HEK293 (cell line): ENCODE results near the gene CAP2.

ENCODE experiments used
- CTCF ChIA-PET: fragments of 350-600 bp; formaldehyde crosslinking; extraction: SDS; loops from one replicate; lab custom pipeline; 2021; ENCODE audit warnings: antibody characterized with exemption; lab: Yijun Ruan, JAX
- POLR2A ChIA-PET: fragments of 300-600 bp; formaldehyde crosslinking; extraction: SDS; loops from one replicate; lab custom pipeline; 2020; ENCODE audit warnings: antibody characterized with exemption, inconsistent platforms; lab: Yijun Ruan, JAX
- H3K27ac ChIP-seq: fragments of 200-500 bp; sonication (Bioruptor generic); 2 replicates; pipeline ENCODE4 v1.5.1; 2014; ENCODE audit warnings: low read depth, low read length, control low read depth, inconsistent platforms; ENCODE audit errors: extremely low read depth
- H3K36me3 ChIP-seq, 2 experiments: fragments of 200-500 bp in 1 of 2; sonication (Bioruptor generic) in 1 of 2; 1 replicate in 1 of 2; 2 replicates in 1 of 2; pipeline ENCODE4 v1.5.1; 2014 to 2017; ENCODE audit warnings: inconsistent platforms in 2 of 2, low read length in 2 of 2; ENCODE audit not compliant: control insufficient read depth in 2 of 2, insufficient read depth in 1 of 2
- H3K4me1 ChIP-seq: fragments of 200-500 bp; sonication (Bioruptor generic); 2 replicates; pipeline ENCODE4 v1.5.1; 2014; ENCODE audit warnings: mild to moderate bottlenecking, low read length, inconsistent platforms; ENCODE audit not compliant: control insufficient read depth, insufficient read depth
- H3K4me3 ChIP-seq: 2 replicates; pipeline ENCODE4 v1.5.1; 2011; ENCODE audit warnings: low read depth, mild to moderate bottlenecking, control low read depth, low read length, moderate library complexity
- H3K9me3 ChIP-seq: fragments of 200-500 bp; sonication (Bioruptor generic); 2 replicates; pipeline ENCODE4 v1.5.1; 2014; ENCODE audit warnings: low read depth, low read length, inconsistent platforms; ENCODE audit not compliant: control insufficient read depth, insufficient read depth
- HOXC10 ChIP-seq: sonication (generic); formaldehyde crosslinking; IDR thresholded peaks from 2 replicates; pipeline ENCODE4 v1.8.1; 2023; ENCODE audit warnings: mild to moderate bottlenecking, missing genetic modification reagents
- TCF7L2 ChIP-seq: IDR thresholded peaks from 2 replicates; pipeline ENCODE4 v1.6.1; 2011; ENCODE audit warnings: low read depth, mild to moderate bottlenecking, inconsistent platforms, low read length, moderate library complexity, borderline replicate concordance
- ZBTB7A ChIP-seq: fragments of 450-650 bp; formaldehyde crosslinking; IDR thresholded peaks from 2 replicates; pipeline ENCODE4 v1.5.1; 2016; ENCODE audit warnings: low read depth, missing biosample characterization, missing genetic modification characterization
- ZNF132 ChIP-seq: fragments of 450-650 bp; formaldehyde crosslinking; IDR thresholded peaks from 2 replicates; pipeline ENCODE4 v1.5.1; 2017; ENCODE audit warnings: missing biosample characterization, missing genetic modification characterization, borderline replicate concordance
- ZNF214 ChIP-seq: fragments of 450-650 bp; formaldehyde crosslinking; IDR thresholded peaks from 2 replicates; pipeline ENCODE4 v1.5.1; 2017; ENCODE audit warnings: missing biosample characterization, mild to moderate bottlenecking, missing genetic modification characterization, borderline replicate concordance
- ZNF266 ChIP-seq: fragments of 450-650 bp; formaldehyde crosslinking; IDR thresholded peaks from 2 replicates; pipeline ENCODE4 v1.5.1; 2016; ENCODE audit warnings: missing biosample characterization, missing genetic modification characterization, low read depth
- ZNF274 ChIP-seq, 2 experiments: fragments of 200-500 bp in 1 of 2; fragments of 450-650 bp in 1 of 2; sonication (Bioruptor generic) in 1 of 2; formaldehyde crosslinking in 1 of 2; IDR thresholded peaks; 2 replicates each; pipeline versions ENCODE4 v1.5.1 to v1.6.1; 2014 to 2016; ENCODE audit warnings: borderline replicate concordance in 1 of 2, inconsistent platforms in 1 of 2, low read length in 1 of 2, missing biosample characterization in 1 of 2, missing genetic modification characterization in 1 of 2
- ZNF404 ChIP-seq: fragments of 450-650 bp; formaldehyde crosslinking; IDR thresholded peaks from 2 replicates; pipeline ENCODE4 v1.5.1; 2017; ENCODE audit warnings: missing biosample characterization, missing genetic modification characterization
- ZNF514 ChIP-seq: fragments of 450-650 bp; formaldehyde crosslinking; IDR thresholded peaks from 2 replicates; pipeline ENCODE4 v1.5.1; 2016; ENCODE audit warnings: missing biosample characterization, missing genetic modification characterization
- ZNF600 ChIP-seq: fragments of 450-650 bp; formaldehyde crosslinking; IDR thresholded peaks from 2 replicates; pipeline ENCODE4 v1.5.1; 2016; ENCODE audit warnings: missing biosample characterization, missing genetic modification characterization
- ZNF621 ChIP-seq: fragments of 450-650 bp; formaldehyde crosslinking; IDR thresholded peaks from 2 replicates; pipeline ENCODE4 v1.5.1; 2017; ENCODE audit warnings: missing biosample characterization, missing genetic modification characterization
- ZNF624 ChIP-seq: fragments of 450-650 bp; formaldehyde crosslinking; IDR thresholded peaks from 2 replicates; pipeline ENCODE4 v1.5.1; 2017; ENCODE audit warnings: missing biosample characterization, missing genetic modification characterization
- ZNF670 ChIP-seq: fragments of 450-650 bp; formaldehyde crosslinking; IDR thresholded peaks from 2 replicates; pipeline ENCODE4 v1.5.1; 2016; ENCODE audit warnings: missing biosample characterization, missing genetic modification characterization, low read depth
- ZNF792 ChIP-seq: fragments of 450-650 bp; formaldehyde crosslinking; IDR thresholded peaks from 2 replicates; pipeline ENCODE4 v1.5.1; 2016; ENCODE audit warnings: missing biosample characterization, missing genetic modification characterization
- ZNF843 ChIP-seq: fragments of 450-650 bp; formaldehyde crosslinking; IDR thresholded peaks from 2 replicates; pipeline ENCODE4 v1.5.1; 2016; ENCODE audit warnings: missing biosample characterization, missing genetic modification characterization
- ZSCAN16 ChIP-seq: fragments of 450-650 bp; formaldehyde crosslinking; IDR thresholded peaks from 2 replicates; pipeline ENCODE4 v1.5.1; 2016; ENCODE audit warnings: missing biosample characterization, missing genetic modification characterization
- TF ChIP-seq, protein P1 (sequence below): fragments of 450-650 bp; formaldehyde crosslinking; IDR thresholded peaks from 2 replicates; pipeline ENCODE4 v1.5.1; 2017; ENCODE audit warnings: missing biosample characterization, missing genetic modification characterization
- TF ChIP-seq, protein P2 (sequence below): fragments of 450-650 bp; formaldehyde crosslinking; IDR thresholded peaks from 2 replicates; pipeline ENCODE4 v1.5.1; 2016; ENCODE audit warnings: missing biosample characterization, missing genetic modification characterization
- TF ChIP-seq, protein P3 (sequence below): fragments of 450-650 bp; formaldehyde crosslinking; IDR thresholded peaks from 2 replicates; pipeline ENCODE4 v1.5.1; 2017; ENCODE audit warnings: missing biosample characterization, missing genetic modification characterization
- TF ChIP-seq, protein P4 (sequence below): fragments of 450-650 bp; formaldehyde crosslinking; IDR thresholded peaks from 2 replicates; pipeline ENCODE4 v1.5.1; 2016; ENCODE audit warnings: missing biosample characterization, missing genetic modification characterization

The CAP2 gene

DNA sequence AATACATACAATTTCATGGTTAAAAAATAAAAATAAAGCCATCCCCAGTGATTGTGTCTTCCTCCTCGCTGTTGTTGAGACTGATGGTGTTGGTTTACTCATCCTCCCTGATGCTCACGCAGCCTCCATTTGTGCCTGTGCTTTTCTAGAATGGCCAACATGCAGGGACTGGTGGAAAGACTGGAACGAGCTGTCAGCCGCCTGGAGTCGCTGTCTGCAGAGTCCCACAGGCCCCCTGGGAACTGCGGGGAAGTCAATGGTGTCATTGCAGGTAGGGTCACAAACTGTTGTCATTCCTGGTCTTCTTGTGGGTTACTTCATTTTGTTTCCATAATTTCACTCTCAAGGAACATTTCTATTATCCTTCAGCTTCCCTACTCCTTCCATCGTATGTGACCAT, 28.0 kb downstream of the CAP2 start (continued):
- TF ChIP-seq ZNF843 (tag by site-specific recombination): no peak
- TF ChIP-seq ZNF624 (tag by site-specific recombination): no peak
- TF ChIP-seq ZBTB7A (tag by site-specific recombination): no peak
- TF ChIP-seq, all 188 proteins: peak for 0

DNA sequence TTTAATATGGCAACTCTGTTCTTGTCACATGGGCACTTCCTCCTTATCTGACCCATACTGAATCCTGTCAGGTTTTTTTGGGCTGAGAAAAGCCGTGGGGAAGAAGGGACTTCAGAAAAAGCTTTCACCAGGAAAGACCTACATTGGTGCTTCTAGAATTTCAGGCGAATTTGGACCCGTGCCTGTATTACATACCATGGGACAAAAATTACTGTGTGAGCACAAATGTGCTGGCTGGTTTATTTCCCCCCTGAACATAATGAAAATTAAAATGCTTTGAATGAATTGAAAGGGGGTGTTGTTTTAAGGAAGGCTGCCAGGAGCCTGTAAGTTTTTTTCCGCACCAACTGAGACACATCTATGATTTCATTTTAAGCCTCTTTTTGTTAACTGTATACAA, 29.6 kb downstream of the CAP2 start:
- H3K4me3 ChIP-seq: no peak overlapping the region
- TF ChIP-seq ZNF792 (tag by site-specific recombination): no peak
- TF ChIP-seq, protein P1, sequence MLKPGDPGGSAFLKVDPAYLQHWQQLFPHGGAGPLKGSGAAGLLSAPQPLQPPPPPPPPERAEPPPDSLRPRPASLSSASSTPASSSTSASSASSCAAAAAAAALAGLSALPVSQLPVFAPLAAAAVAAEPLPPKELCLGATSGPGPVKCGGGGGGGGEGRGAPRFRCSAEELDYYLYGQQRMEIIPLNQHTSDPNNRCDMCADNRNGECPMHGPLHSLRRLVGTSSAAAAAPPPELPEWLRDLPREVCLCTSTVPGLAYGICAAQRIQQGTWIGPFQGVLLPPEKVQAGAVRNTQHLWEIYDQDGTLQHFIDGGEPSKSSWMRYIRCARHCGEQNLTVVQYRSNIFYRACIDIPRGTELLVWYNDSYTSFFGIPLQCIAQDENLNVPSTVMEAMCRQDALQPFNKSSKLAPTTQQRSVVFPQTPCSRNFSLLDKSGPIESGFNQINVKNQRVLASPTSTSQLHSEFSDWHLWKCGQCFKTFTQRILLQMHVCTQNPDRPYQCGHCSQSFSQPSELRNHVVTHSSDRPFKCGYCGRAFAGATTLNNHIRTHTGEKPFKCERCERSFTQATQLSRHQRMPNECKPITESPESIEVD (tag by site-specific recombination): 0 out of 2 replicates have a peak, but pooled peaks have one; percentile 7
- ChIA-PET CTCF (no interaction called here), POLR2A (no interaction called here)
- H3K4me1 ChIP-seq: no peaks in the 10 kb centered on the region
- no peak overlapping the region for H3K27ac ChIP-seq
- H3K36me3 ChIP-seq: peaks cover 0 to 10% of the 10 kb centered on the region in 2 experiments; a peak in 2 of 3 replicates
- H3K9me3 ChIP-seq: no peaks in the 10 kb centered on the region

DNA sequence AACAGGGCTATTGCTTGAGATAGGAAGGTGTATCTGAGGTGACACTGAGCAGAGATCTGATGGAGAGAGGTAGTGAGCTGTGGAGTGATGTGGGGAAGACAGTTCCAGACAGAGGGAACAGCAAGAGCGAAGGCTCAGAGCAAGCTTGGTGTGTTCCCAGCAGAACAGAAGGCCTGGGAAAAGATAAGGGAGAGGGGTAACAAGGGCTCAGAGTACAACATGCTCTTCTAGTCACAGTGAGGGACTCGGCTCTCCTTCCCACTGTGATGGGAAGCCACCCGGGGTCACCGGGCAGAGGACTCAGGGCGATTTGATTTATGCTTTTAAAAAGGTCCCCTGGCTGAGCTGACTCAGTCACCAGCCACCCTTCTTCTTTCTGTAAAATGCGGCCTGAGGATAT, 33.7 kb downstream of the CAP2 start:
- ChIA-PET CTCF (no interaction called here), POLR2A (no interaction called here)
- no peak for TF ChIP-seq ZNF600
- no peak for TF ChIP-seq HOXC10 (CRISPR knock-in tag)
- TF ChIP-seq, protein P2, sequence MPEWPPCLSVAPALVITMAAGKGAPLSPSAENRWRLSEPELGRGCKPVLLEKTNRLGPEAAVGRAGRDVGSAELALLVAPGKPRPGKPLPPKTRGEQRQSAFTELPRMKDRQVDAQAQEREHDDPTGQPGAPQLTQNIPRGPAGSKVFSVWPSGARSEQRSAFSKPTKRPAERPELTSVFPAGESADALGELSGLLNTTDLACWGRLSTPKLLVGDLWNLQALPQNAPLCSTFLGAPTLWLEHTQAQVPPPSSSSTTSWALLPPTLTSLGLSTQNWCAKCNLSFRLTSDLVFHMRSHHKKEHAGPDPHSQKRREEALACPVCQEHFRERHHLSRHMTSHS: no peak
- no peak for TF ChIP-seq ZNF404 (tag by site-specific recombination)
- TF ChIP-seq ZNF670 (tag by site-specific recombination): no peak
- TF ChIP-seq ZNF274 (IDR thresholded peaks at IDR 0.05; ENCODE audit: low read length): no peak
- TF ChIP-seq ZNF274 (tag by site-specific recombination; IDR thresholded peaks at IDR 0.05; ENCODE audit: borderline replicate concordance): no peak
- no peak for TF ChIP-seq ZNF132 (tag by site-specific recombination)
- no peak for TF ChIP-seq ZSCAN16 (tag by site-specific recombination)
- no peak for TF ChIP-seq ZNF621 (tag by site-specific recombination)
- no peak for TF ChIP-seq ZNF514
- TF ChIP-seq, protein P3, sequence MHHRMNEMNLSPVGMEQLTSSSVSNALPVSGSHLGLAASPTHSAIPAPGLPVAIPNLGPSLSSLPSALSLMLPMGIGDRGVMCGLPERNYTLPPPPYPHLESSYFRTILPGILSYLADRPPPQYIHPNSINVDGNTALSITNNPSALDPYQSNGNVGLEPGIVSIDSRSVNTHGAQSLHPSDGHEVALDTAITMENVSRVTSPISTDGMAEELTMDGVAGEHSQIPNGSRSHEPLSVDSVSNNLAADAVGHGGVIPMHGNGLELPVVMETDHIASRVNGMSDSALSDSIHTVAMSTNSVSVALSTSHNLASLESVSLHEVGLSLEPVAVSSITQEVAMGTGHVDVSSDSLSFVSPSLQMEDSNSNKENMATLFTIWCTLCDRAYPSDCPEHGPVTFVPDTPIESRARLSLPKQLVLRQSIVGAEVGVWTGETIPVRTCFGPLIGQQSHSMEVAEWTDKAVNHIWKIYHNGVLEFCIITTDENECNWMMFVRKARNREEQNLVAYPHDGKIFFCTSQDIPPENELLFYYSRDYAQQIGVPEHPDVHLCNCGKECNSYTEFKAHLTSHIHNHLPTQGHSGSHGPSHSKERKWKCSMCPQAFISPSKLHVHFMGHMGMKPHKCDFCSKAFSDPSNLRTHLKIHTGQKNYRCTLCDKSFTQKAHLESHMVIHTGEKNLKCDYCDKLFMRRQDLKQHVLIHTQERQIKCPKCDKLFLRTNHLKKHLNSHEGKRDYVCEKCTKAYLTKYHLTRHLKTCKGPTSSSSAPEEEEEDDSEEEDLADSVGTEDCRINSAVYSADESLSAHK (tag by site-specific recombination): no peak
- no peak for TF ChIP-seq TCF7L2
- no peak for TF ChIP-seq ZNF266 (tag by site-specific recombination)
- TF ChIP-seq ZNF214 (tag by site-specific recombination): no peak
- no peak for TF ChIP-seq ZNF843 (tag by site-specific recombination)
- TF ChIP-seq, protein P4, sequence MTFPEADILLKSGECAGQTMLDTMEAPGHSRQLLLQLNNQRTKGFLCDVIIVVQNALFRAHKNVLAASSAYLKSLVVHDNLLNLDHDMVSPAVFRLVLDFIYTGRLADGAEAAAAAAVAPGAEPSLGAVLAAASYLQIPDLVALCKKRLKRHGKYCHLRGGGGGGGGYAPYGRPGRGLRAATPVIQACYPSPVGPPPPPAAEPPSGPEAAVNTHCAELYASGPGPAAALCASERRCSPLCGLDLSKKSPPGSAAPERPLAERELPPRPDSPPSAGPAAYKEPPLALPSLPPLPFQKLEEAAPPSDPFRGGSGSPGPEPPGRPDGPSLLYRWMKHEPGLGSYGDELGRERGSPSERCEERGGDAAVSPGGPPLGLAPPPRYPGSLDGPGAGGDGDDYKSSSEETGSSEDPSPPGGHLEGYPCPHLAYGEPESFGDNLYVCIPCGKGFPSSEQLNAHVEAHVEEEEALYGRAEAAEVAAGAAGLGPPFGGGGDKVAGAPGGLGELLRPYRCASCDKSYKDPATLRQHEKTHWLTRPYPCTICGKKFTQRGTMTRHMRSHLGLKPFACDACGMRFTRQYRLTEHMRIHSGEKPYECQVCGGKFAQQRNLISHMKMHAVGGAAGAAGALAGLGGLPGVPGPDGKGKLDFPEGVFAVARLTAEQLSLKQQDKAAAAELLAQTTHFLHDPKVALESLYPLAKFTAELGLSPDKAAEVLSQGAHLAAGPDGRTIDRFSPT: no peak

More for the DNA sequence above, 33.7 kb downstream of the CAP2 start:
- peaks cover 8% of the 10 kb centered on the region for H3K4me1 ChIP-seq
- H3K4me3 ChIP-seq: no peak overlapping the region
- no peak overlapping the region for H3K27ac ChIP-seq
- H3K9me3 ChIP-seq: no peaks in the 10 kb centered on the region
- H3K36me3 ChIP-seq: peaks cover 0 to 10% of the 10 kb centered on the region in 2 experiments; a peak in 2 of 3 replicates
